Stimulated activated CD8-positive, alpha-beta memory T cell treated with anti-CD3 and anti-CD28 coated beads, Interleukin-4, amount 100 ng/mL, for 1 hour (primary cell): ENCODE measurements around the gene EPHA4.

Experiments used
- DNase-seq, 2 donors: peaks; one replicate each; pipeline ENCODE4 v3.0.0-alpha.2; 2020; ENCODE audit warnings: low read depth in 2 of 2, low spot score in 1 of 2

EPHA4 gene

GRCh38 chr2:221571551-221572218, 419 bp downstream of the EPHA4 start:
- no peak for DNase-seq

- DNase-seq, result no peak
Observed at GRCh38 chr2:221571025-221571550, 1.0 kb downstream of the EPHA4 start.

GRCh38 chr2:221570321-221570935, 1.7 kb downstream of the EPHA4 start:
- no peak for DNase-seq

- DNase-seq, result no peak
Observed at GRCh38 chr2:221569871-221570270, 2.2 kb downstream of the EPHA4 start.

- no peak for DNase-seq
Observed at GRCh38 chr2:221569425-221569845, 2.7 kb downstream of the EPHA4 start.

- DNase-seq, result no peak
Observed at GRCh38 chr2:221568299-221568698, 3.8 kb downstream of the EPHA4 start.

GRCh38 chr2:221567809-221568208, 4.3 kb downstream of the EPHA4 start:
- no peak for DNase-seq

- no peak for DNase-seq
Observed at GRCh38 chr2:221567231-221567760, 4.8 kb downstream of the EPHA4 start.

GRCh38 chr2:221563270-221563985, 8.7 kb downstream of the EPHA4 start:
- DNase-seq, result no peak

GRCh38 chr2:221562226-221562625, 9.9 kb downstream of the EPHA4 start:
- DNase-seq, result no peak

GRCh38 chr2:221561770-221562169, 10.3 kb downstream of the EPHA4 start:
- DNase-seq, result no peak

GRCh38 chr2:221559991-221560390, 12.1 kb downstream of the EPHA4 start:
- no peak for DNase-seq

- DNase-seq, result no peak
Observed at GRCh38 chr2:221558107-221558506, 14.0 kb downstream of the EPHA4 start.

- DNase-seq, result no peak
Observed at GRCh38 chr2:221555494-221555846, 16.6 kb downstream of the EPHA4 start.

- no peak for DNase-seq
Observed at GRCh38 chr2:221554769-221555493, 17.2 kb downstream of the EPHA4 start.

GRCh38 chr2:221553333-221553732, 18.8 kb downstream of the EPHA4 start:
- no peak for DNase-seq

GRCh38 chr2:221552291-221552690, 19.8 kb downstream of the EPHA4 start:
- DNase-seq, result no peak

GRCh38 chr2:221551864-221552263, 20.2 kb downstream of the EPHA4 start:
- no peak for DNase-seq

GRCh38 chr2:221549143-221549542, 23.0 kb downstream of the EPHA4 start:
- DNase-seq, result no peak

- DNase-seq, result no peak
Observed at GRCh38 chr2:221546505-221547225, 25.4 kb downstream of the EPHA4 start.
